ENCODE data around the gene MIA2. TPM values are rescaled to one million over a fixed set of nuclear protein-coding genes. Genes with fewer than 3 reads are reported as not detected.

MIA2 gene
- total RNA-seq, 4 donors from 2014 or later, result 13.8 to 19.4 (median 16.7) TPM

DNA sequence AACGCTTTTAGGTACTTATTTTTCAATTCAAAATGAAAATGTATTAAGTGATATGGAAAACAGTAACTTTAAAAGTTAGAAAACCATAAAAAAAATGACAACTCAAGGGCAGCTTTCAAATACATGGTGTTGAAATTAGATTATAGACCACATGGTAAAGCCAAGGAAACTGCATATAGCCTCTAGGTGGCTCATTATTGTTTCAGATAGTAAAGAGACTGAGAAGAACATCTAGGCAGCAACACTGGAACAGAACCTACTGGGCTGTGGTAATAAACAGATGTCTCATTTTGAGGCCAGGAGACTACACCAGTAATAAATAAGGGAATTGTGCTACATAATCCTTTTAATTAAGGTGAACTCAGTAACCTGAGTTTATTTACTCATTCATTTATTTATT lies 185.6 kb downstream of the MIA2 start:
- ATAC-seq (ENCODE audit: low FRiP score) (no peak), DNase-seq (ENCODE audit: low spot score) (no peak)
- TF ChIP-seq, protein P1, sequence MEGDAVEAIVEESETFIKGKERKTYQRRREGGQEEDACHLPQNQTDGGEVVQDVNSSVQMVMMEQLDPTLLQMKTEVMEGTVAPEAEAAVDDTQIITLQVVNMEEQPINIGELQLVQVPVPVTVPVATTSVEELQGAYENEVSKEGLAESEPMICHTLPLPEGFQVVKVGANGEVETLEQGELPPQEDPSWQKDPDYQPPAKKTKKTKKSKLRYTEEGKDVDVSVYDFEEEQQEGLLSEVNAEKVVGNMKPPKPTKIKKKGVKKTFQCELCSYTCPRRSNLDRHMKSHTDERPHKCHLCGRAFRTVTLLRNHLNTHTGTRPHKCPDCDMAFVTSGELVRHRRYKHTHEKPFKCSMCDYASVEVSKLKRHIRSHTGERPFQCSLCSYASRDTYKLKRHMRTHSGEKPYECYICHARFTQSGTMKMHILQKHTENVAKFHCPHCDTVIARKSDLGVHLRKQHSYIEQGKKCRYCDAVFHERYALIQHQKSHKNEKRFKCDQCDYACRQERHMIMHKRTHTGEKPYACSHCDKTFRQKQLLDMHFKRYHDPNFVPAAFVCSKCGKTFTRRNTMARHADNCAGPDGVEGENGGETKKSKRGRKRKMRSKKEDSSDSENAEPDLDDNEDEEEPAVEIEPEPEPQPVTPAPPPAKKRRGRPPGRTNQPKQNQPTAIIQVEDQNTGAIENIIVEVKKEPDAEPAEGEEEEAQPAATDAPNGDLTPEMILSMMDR (IDR thresholded peaks at IDR 0.05), result no peak

DNA sequence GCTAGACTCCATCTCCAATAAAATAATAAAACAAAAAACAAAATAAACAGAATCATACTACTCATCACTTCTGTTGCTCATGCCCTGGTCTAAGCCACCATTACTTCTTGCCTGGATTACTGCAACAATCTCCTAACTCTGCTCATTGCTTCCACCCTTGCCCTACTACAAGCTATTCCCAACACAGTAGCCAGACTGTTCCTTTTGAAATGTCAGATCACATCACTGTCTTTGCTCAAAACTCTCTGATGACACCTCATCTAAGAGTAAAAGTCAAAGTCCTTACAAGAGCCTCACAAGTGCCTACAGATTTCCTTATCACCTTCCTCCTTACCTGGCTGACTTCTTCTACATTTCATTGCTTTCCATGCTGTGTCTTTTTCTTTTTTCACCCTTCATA lies 188.5 kb downstream of the MIA2 start:
- DNase-seq (ENCODE audit: low spot score) (no peak), ATAC-seq (ENCODE audit: low FRiP score) (no peak)
- TF ChIP-seq, protein P1 (IDR thresholded peaks at IDR 0.05), result no peak

DNA sequence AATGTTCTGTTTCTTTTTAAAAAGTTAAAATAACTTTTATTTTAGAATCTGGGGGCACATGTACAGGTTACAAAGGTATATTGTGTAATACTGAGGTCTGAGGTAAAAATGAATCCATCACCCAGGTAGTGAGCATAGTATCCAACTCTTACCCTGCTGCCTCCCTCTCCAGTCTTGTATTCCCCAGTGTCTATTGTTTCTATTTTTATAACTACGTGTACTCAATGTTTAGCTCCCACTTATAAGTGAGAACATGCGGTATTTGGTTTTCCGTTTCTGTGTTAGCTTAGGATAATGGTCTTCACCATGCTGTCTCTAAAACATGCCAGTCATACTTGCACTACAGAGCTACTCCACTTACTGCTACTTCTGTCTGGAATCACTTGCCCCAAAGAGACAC lies 190.1 kb downstream of the MIA2 start:
- DNase-seq (ENCODE audit: low spot score) (no peak), ATAC-seq (ENCODE audit: low FRiP score) (no peak)
- TF ChIP-seq, protein P1 (IDR thresholded peaks at IDR 0.05), result no peak

DNA sequence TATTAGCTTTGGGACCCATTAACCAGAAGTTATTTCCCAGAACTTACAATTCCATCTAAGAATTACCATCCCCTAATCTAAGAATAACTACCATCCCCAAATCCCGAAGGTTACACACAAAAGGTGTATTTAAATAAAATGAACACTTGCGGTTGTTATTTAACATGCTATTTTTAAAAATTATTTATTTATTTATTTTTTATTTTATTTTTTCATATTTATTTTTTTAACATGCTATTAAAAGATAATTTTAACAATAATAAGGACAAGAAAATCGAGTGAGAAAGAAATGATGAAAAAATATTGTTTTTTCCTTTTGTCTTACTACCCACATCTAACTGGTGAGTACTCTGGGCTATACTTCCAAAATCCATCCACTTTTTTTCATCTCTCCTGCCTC lies 192.2 kb downstream of the MIA2 start:
- ATAC-seq (ENCODE audit: low FRiP score) (no peak), DNase-seq (ENCODE audit: low spot score) (no peak)
- TF ChIP-seq, protein P1 (IDR thresholded peaks at IDR 0.05), result no peak

DNA sequence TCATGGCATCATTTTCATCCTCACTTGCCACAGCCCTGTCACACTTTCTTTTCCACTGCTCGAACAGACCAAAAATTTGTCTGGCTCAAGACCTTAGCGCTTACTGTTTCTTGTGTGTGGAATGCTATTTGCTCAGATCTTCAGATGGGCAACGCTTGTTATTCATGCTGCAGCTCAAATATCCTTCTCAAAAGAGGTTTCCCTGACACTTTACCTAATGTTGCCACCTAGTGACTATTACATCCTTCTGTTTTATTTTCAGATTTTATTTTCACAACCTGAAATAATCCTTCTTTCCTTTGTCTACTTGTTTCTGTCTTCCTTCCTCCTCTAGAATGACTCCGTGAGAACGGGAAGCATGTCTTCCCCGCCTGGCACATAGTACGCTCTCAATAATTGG lies 192.9 kb downstream of the MIA2 start:
- TF ChIP-seq, protein P1 (IDR thresholded peaks at IDR 0.05), result no peak
- ATAC-seq (ENCODE audit: low FRiP score) (no peak), DNase-seq (ENCODE audit: low spot score) (no peak)

DNA sequence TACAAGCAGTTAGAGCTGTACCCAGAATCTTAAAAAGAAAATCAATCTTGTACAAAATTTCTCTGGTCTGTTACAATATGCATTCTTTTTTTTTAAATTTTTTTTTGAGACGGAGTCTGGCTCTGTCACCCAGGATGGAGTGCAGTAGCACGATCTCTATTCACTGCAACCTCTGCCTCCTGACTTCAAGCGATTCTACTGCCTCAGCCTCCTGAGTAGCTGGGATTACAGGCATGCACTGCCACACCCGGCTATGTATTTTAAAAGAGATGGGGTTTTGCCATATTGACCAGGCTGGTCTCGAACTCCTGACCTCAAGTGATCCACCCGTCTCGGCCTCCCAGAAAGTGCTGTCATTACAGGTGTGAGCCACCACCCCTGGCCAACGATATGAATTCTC lies 194.4 kb downstream of the MIA2 start:
- DNase-seq (ENCODE audit: low spot score) (no peak), ATAC-seq (ENCODE audit: low FRiP score) (no peak)
- TF ChIP-seq, protein P1 (IDR thresholded peaks at IDR 0.05), result no peak

DNA sequence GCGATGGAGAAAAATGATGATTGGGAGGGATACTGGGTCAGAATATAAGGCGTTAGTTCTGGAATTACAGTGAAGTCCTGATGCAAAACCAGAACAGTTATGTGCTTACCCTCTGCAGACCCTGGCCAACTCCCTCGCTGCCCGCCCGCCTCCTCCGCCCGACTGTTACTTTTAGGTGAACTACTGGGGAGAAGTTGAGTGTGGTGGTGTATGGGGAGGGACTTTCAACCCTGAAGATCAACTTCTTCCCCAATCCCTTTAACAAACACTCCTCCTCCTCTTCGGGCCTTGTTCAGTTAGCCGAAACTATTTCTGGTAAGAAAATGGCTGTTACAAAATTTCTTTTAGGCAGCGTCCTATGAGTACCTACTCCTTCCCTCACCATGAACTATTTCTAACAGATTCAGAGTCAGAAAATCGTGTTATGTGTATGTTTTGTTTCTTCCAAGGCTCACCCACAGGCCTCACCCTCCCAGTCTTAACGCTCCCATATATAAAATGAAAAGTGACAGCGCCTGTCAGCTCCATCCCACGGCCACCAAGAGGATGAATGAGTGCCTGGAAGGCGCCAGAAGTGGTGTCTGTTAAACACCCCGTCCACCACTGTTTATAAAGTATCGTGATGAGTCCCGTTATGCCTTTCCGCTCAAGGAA lies 197.2 kb downstream of the MIA2 start:
- TF ChIP-seq, protein P1 (IDR thresholded peaks at IDR 0.05), result no peak
- no peak for DNase-seq (ENCODE audit: low spot score)

More for the DNA sequence above, 197.2 kb downstream of the MIA2 start:
- ATAC-seq (ENCODE audit: low FRiP score), result no peak

Measured in omental fat pad (tissue), 4 donors.